ENCODE measurements around the gene TRERF1.

Gene TRERF1

GRCh38 chr6:42385339-42385738 lies 66.4 kb downstream of the TRERF1 start:
- H3K27me3 ChIP-seq: no peaks in the 10 kb centered on the region
- no peak for DNase-seq
- no peak overlapping the region for H3K27ac ChIP-seq
- no peak overlapping the region for H3K4me3 ChIP-seq
- no peak for TF ChIP-seq CTCF (IDR thresholded peaks at IDR 0.05)
- intact Hi-C loops (cut with DNase I; ENCODE audit: low total_unique reads): no loop called here
- no peaks in the 10 kb centered on the region for H3K36me3 ChIP-seq
- H3K4me1 ChIP-seq: no peaks in the 10 kb centered on the region
- no peaks in the 10 kb centered on the region for H3K9me3 ChIP-seq

- Histone ChIP-seq H3K36me3 (no peaks in the 10 kb centered on the region), H3K27me3 (no peaks in the 10 kb centered on the region), H3K9me3 (no peaks in the 10 kb centered on the region), H3K4me1 (no peaks in the 10 kb centered on the region), H3K4me3 (no peak overlapping the region), H3K27ac (no peak overlapping the region)
- DNase-seq: no peak
- TF ChIP-seq CTCF (IDR thresholded peaks at IDR 0.05): no peak
- intact Hi-C loops (cut with DNase I; ENCODE audit: low total_unique reads): no loop called here
Observed at GRCh38 chr6:42383421-42384205, 68.1 kb downstream of the TRERF1 start.

GRCh38 chr6:42381850-42382249 lies 69.9 kb downstream of the TRERF1 start:
- Histone ChIP-seq H3K4me3 (no peak overlapping the region), H3K27me3 (no peaks in the 10 kb centered on the region), H3K36me3 (no peaks in the 10 kb centered on the region), H3K27ac (no peak overlapping the region), H3K4me1 (no peaks in the 10 kb centered on the region), H3K9me3 (no peaks in the 10 kb centered on the region)
- no peak for TF ChIP-seq CTCF (IDR thresholded peaks at IDR 0.05)
- DNase-seq: no peak
- intact Hi-C loops (cut with DNase I; ENCODE audit: low total_unique reads): no loop called here

GRCh38 chr6:42380228-42380979 lies 71.3 kb downstream of the TRERF1 start:
- H3K9me3 ChIP-seq: no peaks in the 10 kb centered on the region
- H3K4me3 ChIP-seq: no peak overlapping the region
- TF ChIP-seq CTCF (IDR thresholded peaks at IDR 0.05): no peak
- DNase-seq: no peak
- H3K36me3 ChIP-seq: no peaks in the 10 kb centered on the region
- H3K27me3 ChIP-seq: no peaks in the 10 kb centered on the region
- intact Hi-C loops (cut with DNase I; ENCODE audit: low total_unique reads): no loop called here
- no peaks in the 10 kb centered on the region for H3K4me1 ChIP-seq
- no peak overlapping the region for H3K27ac ChIP-seq

GRCh38 chr6:42378536-42378935 lies 73.2 kb downstream of the TRERF1 start:
- H3K27ac ChIP-seq: no peak overlapping the region

More at GRCh38 chr6:42378536-42378935, 73.2 kb downstream of the TRERF1 start:
- Histone ChIP-seq H3K9me3 (no peaks in the 10 kb centered on the region), H3K36me3 (no peaks in the 10 kb centered on the region), H3K27me3 (no peaks in the 10 kb centered on the region), H3K4me3 (no peak overlapping the region), H3K4me1 (no peaks in the 10 kb centered on the region)
- TF ChIP-seq CTCF (IDR thresholded peaks at IDR 0.05): no peak
- DNase-seq: no peak
- intact Hi-C loops (cut with DNase I; ENCODE audit: low total_unique reads): no loop called here

Data from tibial artery (tissue), 4 donors.